Measurements from ENCODE around the gene RIN3.

The RIN3 gene

GRCh38 chr14:92733007-92733406, 219.4 kb downstream of the RIN3 start:
- Mint-ChIP-seq H3K4me3 (no peak overlapping the region), H3K36me3 (ENCODE audit: low read depth) (peaks cover 31% of the 10 kb centered on the region), H3K4me1 (peaks cover 16% of the 10 kb centered on the region), H3K9me3 (peaks cover 15% of the 10 kb centered on the region), H3K27me3 (ENCODE audit: low read depth, poor library complexity) (no peaks in the 10 kb centered on the region), H3K27ac (no peak overlapping the region)
- TF ChIP-seq CTCF (IDR thresholded peaks at IDR 0.05): no peak
- no peak for DNase-seq

- no peak overlapping the region for H3K4me3 Mint-ChIP-seq
Observed at GRCh38 chr14:92734618-92735017, 221.0 kb downstream of the RIN3 start.

GRCh38 chr14:92735344-92735743, 221.8 kb downstream of the RIN3 start:
- peaks cover 39% of the 10 kb centered on the region for H3K36me3 Mint-ChIP-seq (ENCODE audit: low read depth)
- H3K27ac Mint-ChIP-seq: no peak overlapping the region
- TF ChIP-seq CTCF (IDR thresholded peaks at IDR 0.05): no peak
- peaks cover 19% of the 10 kb centered on the region for H3K9me3 Mint-ChIP-seq
- no peak overlapping the region for H3K4me3 Mint-ChIP-seq
- peaks cover 16% of the 10 kb centered on the region for H3K4me1 Mint-ChIP-seq
- no peak for DNase-seq
- no peaks in the 10 kb centered on the region for H3K27me3 Mint-ChIP-seq (ENCODE audit: low read depth, poor library complexity)

More at GRCh38 chr14:92734618-92735017, 221.0 kb downstream of the RIN3 start:
- Mint-ChIP-seq H3K4me1 (peaks cover 16% of the 10 kb centered on the region), H3K27ac (no peak overlapping the region), H3K27me3 (ENCODE audit: low read depth, poor library complexity) (no peaks in the 10 kb centered on the region), H3K9me3 (peaks cover 19% of the 10 kb centered on the region), H3K36me3 (ENCODE audit: low read depth) (peaks cover 37% of the 10 kb centered on the region)
- no peak for DNase-seq
- no peak for TF ChIP-seq CTCF (IDR thresholded peaks at IDR 0.05)

GRCh38 chr14:92737206-92737605, 223.6 kb downstream of the RIN3 start:
- peaks cover 16% of the 10 kb centered on the region for H3K4me1 Mint-ChIP-seq
- TF ChIP-seq CTCF (IDR thresholded peaks at IDR 0.05): no peak
- H3K36me3 Mint-ChIP-seq (ENCODE audit: low read depth): peaks cover 25% of the 10 kb centered on the region
- peaks cover 9% of the 10 kb centered on the region for H3K9me3 Mint-ChIP-seq
- H3K27me3 Mint-ChIP-seq (ENCODE audit: low read depth, poor library complexity): no peaks in the 10 kb centered on the region
- no peak for DNase-seq
- no peak overlapping the region for H3K27ac Mint-ChIP-seq
- no peak overlapping the region for H3K4me3 Mint-ChIP-seq

GRCh38 chr14:92737619-92738188, 224.1 kb downstream of the RIN3 start:
- peaks cover 23% of the 10 kb centered on the region for H3K36me3 Mint-ChIP-seq (ENCODE audit: low read depth)
- H3K4me3 Mint-ChIP-seq: no peak overlapping the region
- peaks cover 4% of the 10 kb centered on the region for H3K9me3 Mint-ChIP-seq
- H3K27me3 Mint-ChIP-seq (ENCODE audit: low read depth, poor library complexity): no peaks in the 10 kb centered on the region
- TF ChIP-seq CTCF (IDR thresholded peaks at IDR 0.05): no peak
- H3K4me1 Mint-ChIP-seq: peaks cover 16% of the 10 kb centered on the region
- H3K27ac Mint-ChIP-seq: peak overlapping the region; percentile 32
- DNase-seq: no peak
